HG03135 (cell line): ENCODE measurements around the gene CC2D1A.
"Not testable (repeated sequence)": the region's sequence is repeated elsewhere in the genome, so short reads cannot be mapped to it uniquely, and the experiment has no call there.

Experiments
- ATAC-seq: cut with Tn5 transposase; IDR thresholded peaks from one replicate; pipeline ENCODE4 v1.9.1; 2021; ENCODE audit warnings: mild to moderate bottlenecking, moderate library complexity; ENCODE audit not compliant: unreplicated experiment

Gene CC2D1A

GRCh38 chr19:13960863-13961784, 55.1 kb downstream of the CC2D1A start:
- ATAC-seq = no peak

GRCh38 chr19:13961826-13962698, 56.1 kb downstream of the CC2D1A start:
- no peak for ATAC-seq

GRCh38 chr19:13962699-13963602, 57.0 kb downstream of the CC2D1A start:
- no peak for ATAC-seq

- no peak for ATAC-seq
These were observed 57.7 kb downstream of the CC2D1A start for GRCh38 chr19:13963603-13964105.

- no peak for ATAC-seq
These were observed 58.8 kb downstream of the CC2D1A start for GRCh38 chr19:13964776-13965175.

GRCh38 chr19:13965377-13965896, 59.4 kb downstream of the CC2D1A start:
- ATAC-seq = no peak

- no peak for ATAC-seq
These were observed 60.1 kb downstream of the CC2D1A start for GRCh38 chr19:13965926-13966683.

- ATAC-seq = no peak
These were observed 60.7 kb downstream of the CC2D1A start for GRCh38 chr19:13966684-13967128.

GRCh38 chr19:13967206-13967605, 61.2 kb downstream of the CC2D1A start:
- ATAC-seq = not testable (repeated sequence)

GRCh38 chr19:13968383-13968935, 62.5 kb downstream of the CC2D1A start:
- ATAC-seq = no peak

- ATAC-seq = no peak
These were observed 63.0 kb downstream of the CC2D1A start for GRCh38 chr19:13968999-13969398.

GRCh38 chr19:13969897-13970296, 63.9 kb downstream of the CC2D1A start:
- no peak for ATAC-seq

- not testable (repeated sequence) for ATAC-seq
These were observed 65.9 kb downstream of the CC2D1A start for GRCh38 chr19:13971868-13972267.

- ATAC-seq = no peak
These were observed 66.6 kb downstream of the CC2D1A start for GRCh38 chr19:13972368-13973155.

- not testable (repeated sequence) for ATAC-seq
These were observed 67.5 kb downstream of the CC2D1A start for GRCh38 chr19:13973479-13973878.

- no peak for ATAC-seq
These were observed 68.1 kb downstream of the CC2D1A start for GRCh38 chr19:13974073-13974472.

GRCh38 chr19:13975870-13976269, 69.9 kb downstream of the CC2D1A start:
- ATAC-seq = no peak

GRCh38 chr19:13976446-13976845, 70.4 kb downstream of the CC2D1A start:
- ATAC-seq = no peak
